Neural cell (in vitro differentiated cells): ENCODE data around the gene RCBTB2. TPM values are rescaled to one million over a fixed set of nuclear protein-coding genes. Genes with fewer than 3 reads are reported as not detected.

Experiments
- H2AFZ ChIP-seq: fragments of 200-600, 300-800 bp; sonication (generic), shearing (Covaris generic); 2 replicates; pipeline ENCODE4 v1.6.0; 2014; ENCODE audit warnings: low read depth, mild to moderate bottlenecking, antibody characterized with exemption, low read length, moderate library complexity
- H3F3A ChIP-seq: fragments of 200-600 bp; shearing (Covaris generic); 2 replicates; pipeline ENCODE4 v1.6.1; 2016; ENCODE audit warnings: mild to moderate bottlenecking, moderate library complexity, mixed read lengths, antibody characterized with exemption, low read length; ENCODE audit not compliant: insufficient read depth, poor library complexity, severe bottlenecking
- H3K27ac ChIP-seq: fragments of 200-600, 300-800 bp; sonication (generic), shearing (Covaris generic); 2 replicates; pipeline ENCODE4 v1.5.1; 2014; ENCODE audit warnings: mild to moderate bottlenecking, low read length, moderate library complexity
- H3K27me3 ChIP-seq: fragments of 300-800, 200-600 bp; sonication (generic), shearing (Covaris generic); 2 replicates; pipeline ENCODE4 v1.6.0; 2014; ENCODE audit warnings: mild to moderate bottlenecking, low read depth, low read length, moderate library complexity; ENCODE audit not compliant: insufficient read depth
- H3K36me3 ChIP-seq: fragments of 300-800, 200-600 bp; sonication (generic), shearing (Covaris generic); 2 replicates; pipeline ENCODE4 v1.5.1; 2014; ENCODE audit warnings: mild to moderate bottlenecking, antibody characterized with exemption, low read length, moderate library complexity; ENCODE audit not compliant: insufficient read depth
- H3K4me2 ChIP-seq: fragments of 300-800, 200-600 bp; sonication (generic), shearing (Covaris generic); 2 replicates; pipeline ENCODE4 v1.6.0; 2014; ENCODE audit warnings: mild to moderate bottlenecking, low read length
- H3K4me3 ChIP-seq: fragments of 300-800, 200-600 bp; sonication (generic), shearing (Covaris generic); 2 replicates; pipeline ENCODE4 v1.5.1; 2014; ENCODE audit warnings: mild to moderate bottlenecking, low read length, moderate library complexity
- H3K79me2 ChIP-seq: fragments of 200-600 bp; shearing (Covaris generic); replicated peaks from 2 replicates; pipeline ENCODE4 v1.6.0; 2014; ENCODE audit warnings: mild to moderate bottlenecking, low read length, moderate library complexity; ENCODE audit not compliant: insufficient read depth
- H3K9ac ChIP-seq: fragments of 300-800, 200-600 bp; sonication (generic), shearing (Covaris generic); 2 replicates; pipeline ENCODE4 v1.6.1; 2016; ENCODE audit warnings: mild to moderate bottlenecking, low read length, mixed read lengths
- H3K9me2 ChIP-seq: fragments of 200-600 bp; shearing (Covaris generic); 2 replicates; pipeline ENCODE4 v1.6.1; 2016; ENCODE audit warnings: mild to moderate bottlenecking, low read length, mixed read lengths; ENCODE audit not compliant: insufficient read depth
- H3K9me3 ChIP-seq: fragments of 200-600, 300-800 bp; sonication (generic), shearing (Covaris generic); 2 replicates; pipeline ENCODE4 v1.6.1; 2016; ENCODE audit warnings: mild to moderate bottlenecking, mixed run types, low read length, moderate library complexity, mixed read lengths
- H4K20me1 ChIP-seq: fragments of 200-600 bp; shearing (Covaris generic); 2 replicates; pipeline ENCODE4 v1.6.1; 2016; ENCODE audit warnings: mild to moderate bottlenecking, mixed run types; ENCODE audit not compliant: insufficient read depth
- CTCF ChIP-seq: fragments of 450-650 bp; IDR thresholded peaks from 2 replicates; pipeline ENCODE4 v1.5.1; 2014; ENCODE audit warnings: antibody characterized with exemption, mild to moderate bottlenecking, moderate library complexity; ENCODE audit not compliant: poor library complexity, severe bottlenecking
- EP300 ChIP-seq: fragments of 450-650 bp; conservative IDR thresholded peaks from 2 replicates; pipeline ENCODE4 v1.6.1; 2014; ENCODE audit warnings: antibody characterized with exemption, mild to moderate bottlenecking, moderate library complexity; ENCODE audit not compliant: poor library complexity, severe bottlenecking
- EZH2 ChIP-seq: fragments of 200-600, 300-800 bp; shearing (Covaris generic), sonication (generic); IDR thresholded peaks from 2 replicates; pipeline ENCODE4 v1.6.1; 2014; ENCODE audit warnings: antibody characterized with exemption, low read length, borderline replicate concordance, mild to moderate bottlenecking; ENCODE audit not compliant: insufficient read depth, poor library complexity, severe bottlenecking
- MXI1 ChIP-seq: fragments of 450-650 bp; conservative IDR thresholded peaks from 2 replicates; pipeline ENCODE4 v1.6.1; 2014; ENCODE audit warnings: antibody characterized with exemption, mild to moderate bottlenecking; ENCODE audit not compliant: poor library complexity, severe bottlenecking
- POLR2AphosphoS5 ChIP-seq: IDR thresholded peaks from 2 replicates; pipeline ENCODE4 v1.6.1; 2012
- RAD21 ChIP-seq: fragments of 450-650 bp; conservative IDR thresholded peaks from 2 replicates; pipeline ENCODE4 v1.6.1; 2014; ENCODE audit warnings: antibody characterized with exemption, mild to moderate bottlenecking, moderate library complexity
- REST ChIP-seq: IDR thresholded peaks from 2 replicates; pipeline ENCODE4 v1.6.1; 2012; ENCODE audit warnings: borderline replicate concordance
- SMC3 ChIP-seq: fragments of 450-650 bp; conservative IDR thresholded peaks from 2 replicates; pipeline ENCODE4 v1.6.1; 2014; ENCODE audit warnings: antibody characterized with exemption, mild to moderate bottlenecking, moderate library complexity; ENCODE audit not compliant: poor library complexity
- TAF1 ChIP-seq: IDR thresholded peaks from 2 replicates; pipeline ENCODE4 v1.6.1; 2012; ENCODE audit warnings: low read depth
- polyA plus RNA-seq: library from polyadenylated mRNA; depleted of rRNA; stranded (reverse); fragments of >200 nt; gene quantifications from 2 replicates; pipeline ENCODE4 v1.2.3, GENCODE V29; 2014

The RCBTB2 gene
- polyA plus RNA-seq, 1 donor from 2014 or later = 19.0 TPM

GRCh38 chr13:48532256-48532505 is 699 bp downstream of the RCBTB2 start:
- Histone ChIP-seq H3K9me2 (no peaks in the 10 kb centered on the region), H3K79me2 (no peaks in the 10 kb centered on the region)

GRCh38 chr13:48531416-48532255 is 1.2 kb downstream of the RCBTB2 start:
- Histone ChIP-seq H3K9me3 (no peaks in the 10 kb centered on the region), H3F3A (no peaks in the 10 kb centered on the region), H3K4me2 (peak overlapping the region; percentile 53), H3K79me2 (no peaks in the 10 kb centered on the region), H3K9me2 (no peaks in the 10 kb centered on the region), H3K9ac (peak overlapping the region; percentile 98), H3K4me3 (peak overlapping the region; percentile 92), H3K36me3 (no peaks in the 10 kb centered on the region), H4K20me1 (no peaks in the 10 kb centered on the region), H3K27ac (peak overlapping the region; percentile 62), H2AFZ (peak overlapping the region; percentile 92), H3K27me3 (no peaks in the 10 kb centered on the region)
- TF ChIP-seq RAD21 (no peak), CTCF (no peak), TAF1 (no peak), REST (no peak), MXI1 (no peak), EP300 (no peak), POLR2AphosphoS5 (no peak), SMC3 (no peak)

More at GRCh38 chr13:48532256-48532505, 699 bp downstream of the RCBTB2 start:
- H3K27me3 ChIP-seq = no peaks in the 10 kb centered on the region
- H3K4me3 ChIP-seq = peak overlapping the region; percentile 92
- H3K36me3 ChIP-seq = no peaks in the 10 kb centered on the region
- no peaks in the 10 kb centered on the region for H3K9me3 ChIP-seq
- no peaks in the 10 kb centered on the region for H4K20me1 ChIP-seq
- peak overlapping the region; percentile 62 for H3K27ac ChIP-seq
- peak overlapping the region; percentile 53 for H3K4me2 ChIP-seq
- H3F3A ChIP-seq = no peaks in the 10 kb centered on the region
- TF ChIP-seq MXI1 (no peak), RAD21 (no peak), POLR2AphosphoS5 (no peak), EZH2 (no peak)
- H3K9ac ChIP-seq = peak overlapping the region; percentile 98
- peak overlapping the region; percentile 92 for H2AFZ ChIP-seq
